ENCODE data around the gene SH3BP1. TPM values are rescaled to one million over a fixed set of nuclear protein-coding genes. Genes with fewer than 3 reads are reported as not detected.
"Not testable (repeated sequence)": the region's sequence is repeated elsewhere in the genome, so short reads cannot be mapped to it uniquely, and the experiment has no call there.

The SH3BP1 gene
- total and polyA plus RNA-seq, 9 of the 15 experiments (the other 6 are each of a cell fraction or from before 2014, with no cell fraction given) = 0.10 to 36.2 (median 10.4) TPM

GRCh38 chr22:37656583-37656982 is 17.1 kb downstream of the SH3BP1 start:
- H3K9me3 ChIP-seq (replicated peaks; ENCODE audit: control insufficient read depth, insufficient read depth, low read depth, low read length); H3K9me1 ChIP-seq (ENCODE audit: control insufficient read depth, insufficient read depth, low read length); in situ Hi-C loops (cut with MboI); FAIRE-seq; H3K4me3 ChIP-seq; H2AFZ ChIP-seq (ENCODE audit: low read depth, low read length); H3K27me3 ChIP-seq (ENCODE audit: control insufficient read depth in 2 of 2, insufficient read depth in 2 of 2, low read length in 2 of 2); H3K4me2 ChIP-seq (ENCODE audit: insufficient read depth, low read length); H3K9ac ChIP-seq (ENCODE audit: insufficient read depth in 1 of 2, low read depth in 2 of 2, low read length in 2 of 2); ATAC-seq; intact Hi-C loops (cut with micrococcal nuclease); BruUV-seq (replicated peaks); CTCF ChIA-PET (ENCODE audit: low intra/inter-chr PET ratio); DNase-seq (ENCODE audit: extremely low read depth in 1 of 4, low spot score in 3 of 4): not testable (repeated sequence)
- Histone ChIP-seq H3K4me1 (replicated peaks in 1 of 2; ENCODE audit: control insufficient read depth in 2 of 2, insufficient read depth in 2 of 2, low read length in 2 of 2) (peaks cover 19 to 27% of the 10 kb centered on the region in 2 experiments), H4K20me1 (replicated peaks; ENCODE audit: control insufficient read depth, insufficient read depth, low read length) (peaks cover 16% of the 10 kb centered on the region), H3K27ac (ENCODE audit: extremely low read depth, low read depth, low read length) (peak overlapping the region; percentile 62; the same call in 2 of the 3 replicates), H3K79me2 (ENCODE audit: control insufficient read depth, insufficient read depth, low read length) (peaks cover 31% of the 10 kb centered on the region), H3K36me3 (ENCODE audit: control insufficient read depth, insufficient read depth, low read length) (peaks cover 28% of the 10 kb centered on the region; the same call in 2 of the 3 replicates)
- 95% methylated on average over 4 of the region's 4 CpGs for WGBS (ENCODE audit: insufficient coverage, low coverage, missing lambda C conversion rate)
- peak; percentile 82 for TF ChIP-seq ZNF121 (CRISPR knock-in tag; conservative IDR thresholded peaks at IDR 0.05)
- POLR2A ChIA-PET = interaction anchor here (1.5 kb wide), 1 partner anchor 11 kb away, joined by 3 read pairs; no protein-coding TSS in a partner anchor

DNA sequence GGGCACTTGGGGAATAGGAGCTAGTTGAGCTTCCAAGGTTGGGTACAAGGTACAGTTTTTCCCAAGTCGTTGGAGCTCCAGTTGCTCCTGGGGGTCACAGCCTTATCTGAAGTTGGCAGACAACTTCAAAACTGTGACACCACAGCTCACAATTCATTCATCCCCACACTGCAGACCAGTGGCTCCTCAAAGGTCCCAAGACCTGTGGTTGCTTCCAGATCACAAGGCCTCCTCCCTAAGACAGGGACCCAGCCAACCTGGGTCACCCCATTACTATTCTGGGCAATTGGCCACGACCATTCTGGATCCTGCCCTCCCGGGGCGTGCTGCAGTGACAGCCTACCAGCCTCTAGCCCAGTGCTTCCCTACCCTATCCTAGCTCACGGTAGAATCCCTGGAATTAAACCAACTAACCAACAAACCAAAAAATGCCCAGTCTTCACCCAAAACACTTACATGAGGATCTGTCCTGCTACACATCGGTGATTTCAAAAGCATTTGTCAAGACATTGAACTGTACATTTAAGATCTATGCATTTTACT is 18.2 kb downstream of the SH3BP1 start:
- TSS peak; percentile 98 for BruUV-seq (replicated peaks)
- Histone ChIP-seq H3K4me3 (peak overlapping the region; percentile 63), H2AFZ (ENCODE audit: low read depth, low read length) (peak overlapping the region; percentile 89), H3K79me2 (ENCODE audit: control insufficient read depth, insufficient read depth, low read length) (peaks cover 41% of the 10 kb centered on the region), H3K4me2 (ENCODE audit: insufficient read depth, low read length) (peak overlapping the region; percentile 92), H3K27me3 (ENCODE audit: control insufficient read depth in 2 of 2, insufficient read depth in 2 of 2, low read length in 2 of 2) (no peaks in the 10 kb centered on the region), H4K20me1 (replicated peaks; ENCODE audit: control insufficient read depth, insufficient read depth, low read length) (peaks cover 17% of the 10 kb centered on the region), H3K36me3 (ENCODE audit: control insufficient read depth, insufficient read depth, low read length) (peaks cover 37% of the 10 kb centered on the region; the same call in 2 of the 3 replicates), H3K27ac (ENCODE audit: extremely low read depth, low read depth, low read length) (peak overlapping the region; percentile 88), H3K9me1 (ENCODE audit: control insufficient read depth, insufficient read depth, low read length) (peaks cover 4% of the 10 kb centered on the region), H3K9ac (ENCODE audit: insufficient read depth in 1 of 2, low read depth in 2 of 2, low read length in 2 of 2) (peak overlapping the region; percentile 85 to 88), H3K9me3 (replicated peaks; ENCODE audit: control insufficient read depth, insufficient read depth, low read depth, low read length) (no peaks in the 10 kb centered on the region), H3K4me1 (replicated peaks in 1 of 2; ENCODE audit: control insufficient read depth in 2 of 2, insufficient read depth in 2 of 2, low read length in 2 of 2) (peaks cover 20 to 27% of the 10 kb centered on the region in 2 experiments)
- in situ Hi-C loops (cut with MboI) (no loop called here), intact Hi-C loops (cut with micrococcal nuclease) (no loop called here)
- POLR2A ChIA-PET = interaction anchor here (0.5 to 2.0 kb wide), 12 partner anchors 8 to 1192 kb away, joined by 3 to 14 read pairs (median 4); partner anchors contain the start of gene LGALS1
- ATAC-seq (peak; percentile 35), DNase-seq (ENCODE audit: extremely low read depth in 1 of 4, low spot score in 3 of 4) (peak in 3 of 4 experiments; percentile 40 to 74 (median 45)), FAIRE-seq (no peak)
- 0% methylated on average over 5 of the region's 6 CpGs for whole genome bisulfite sequencing (ENCODE audit: insufficient coverage, low coverage, missing lambda C conversion rate)
- CTCF ChIA-PET (ENCODE audit: low intra/inter-chr PET ratio) = no interaction called here
- TF ChIP-seq HLTF (IDR thresholded peaks at IDR 0.05) = no peak
- no peak for TF ChIP-seq SRSF9 (IDR thresholded peaks at IDR 0.05; ENCODE audit: borderline replicate concordance, low read depth, low read length)
- no peak for TF ChIP-seq ZKSCAN3 (CRISPR knock-in tag; IDR thresholded peaks at IDR 0.05)
- TF ChIP-seq DPF2 (IDR thresholded peaks at IDR 0.05) = peak; percentile 13; the same call in 1 of the 2 replicates
- TF ChIP-seq ZNF263 (CRISPR knock-in tag; IDR thresholded peaks at IDR 0.05; ENCODE audit: borderline replicate concordance) = no peak
- TF ChIP-seq, protein P1, sequence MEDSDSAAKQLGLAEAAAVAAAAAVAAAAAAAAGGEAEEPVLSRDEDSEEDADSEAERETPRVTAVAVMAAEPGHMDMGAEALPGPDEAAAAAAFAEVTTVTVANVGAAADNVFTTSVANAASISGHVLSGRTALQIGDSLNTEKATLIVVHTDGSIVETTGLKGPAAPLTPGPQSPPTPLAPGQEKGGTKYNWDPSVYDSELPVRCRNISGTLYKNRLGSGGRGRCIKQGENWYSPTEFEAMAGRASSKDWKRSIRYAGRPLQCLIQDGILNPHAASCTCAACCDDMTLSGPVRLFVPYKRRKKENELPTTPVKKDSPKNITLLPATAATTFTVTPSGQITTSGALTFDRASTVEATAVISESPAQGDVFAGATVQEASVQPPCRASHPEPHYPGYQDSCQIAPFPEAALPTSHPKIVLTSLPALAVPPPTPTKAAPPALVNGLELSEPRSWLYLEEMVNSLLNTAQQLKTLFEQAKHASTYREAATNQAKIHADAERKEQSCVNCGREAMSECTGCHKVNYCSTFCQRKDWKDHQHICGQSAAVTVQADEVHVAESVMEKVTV (CRISPR knock-in tag; IDR thresholded peaks at IDR 0.05) = no peak
- TF ChIP-seq ARID1B (IDR thresholded peaks at IDR 0.05) = peak; percentile 43; the same call in 1 of the 2 replicates
- TF ChIP-seq PRMT5 (CRISPR knock-in tag; IDR thresholded peaks at IDR 0.05) = no peak
- TF ChIP-seq AFF4 (CRISPR knock-in tag; IDR thresholded peaks at IDR 0.05) = peak; percentile 60; the same call in 1 of the 2 replicates
